ENCODE results near the gene KRTAP17-1. TPM values are rescaled to one million over a fixed set of nuclear protein-coding genes. Genes with fewer than 3 reads are reported as not detected.
"Not testable (repeated sequence)": the region's sequence is repeated elsewhere in the genome, so short reads cannot be mapped to it uniquely, and the experiment has no call there.

Gene KRTAP17-1
- total RNA-seq, 1 experiment from 2014 or later = not detected

DNA sequence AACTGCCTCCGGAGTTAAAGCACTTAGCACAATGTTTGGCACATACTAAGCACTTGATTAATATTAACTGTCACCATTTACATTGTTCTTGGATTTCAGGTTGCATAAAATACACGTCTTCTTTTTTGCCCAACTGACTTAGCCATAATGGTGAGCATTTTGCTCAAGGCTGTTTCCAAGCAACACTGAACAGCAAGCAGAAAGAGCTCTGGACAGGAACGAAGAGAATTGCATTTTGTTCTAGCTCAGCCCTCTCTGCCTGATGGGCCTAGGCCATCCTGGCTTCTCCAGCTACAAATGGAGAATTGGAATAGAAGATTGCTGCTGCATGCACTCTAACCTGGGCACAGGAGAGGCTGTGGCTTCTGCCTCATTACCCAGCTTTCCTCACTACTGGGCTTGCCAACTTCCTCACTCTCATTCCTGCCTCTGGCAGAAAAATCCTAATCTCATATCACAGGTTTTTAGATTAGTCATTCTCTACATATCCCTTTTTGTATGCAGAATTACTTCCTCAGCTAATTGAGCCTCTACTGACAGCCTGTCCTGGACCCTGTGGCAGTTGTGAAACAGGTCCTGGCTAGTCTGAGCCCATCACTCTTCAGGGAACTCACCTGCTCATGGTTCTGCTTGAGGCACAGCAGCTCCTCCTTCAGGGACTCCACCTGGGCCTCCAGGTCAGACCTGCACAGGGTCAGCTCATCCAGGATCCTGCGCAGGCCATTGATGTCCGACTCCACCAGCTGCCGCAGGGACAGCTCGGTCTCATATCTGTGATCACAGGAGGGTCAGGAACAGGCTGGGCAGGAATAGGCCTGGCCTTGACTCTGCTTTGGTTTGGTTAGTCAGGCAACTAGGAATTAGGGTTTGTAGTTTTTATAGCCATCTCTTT is 32.6 kb upstream of the KRTAP17-1 start (continued):
- TF ChIP-seq, protein P1, sequence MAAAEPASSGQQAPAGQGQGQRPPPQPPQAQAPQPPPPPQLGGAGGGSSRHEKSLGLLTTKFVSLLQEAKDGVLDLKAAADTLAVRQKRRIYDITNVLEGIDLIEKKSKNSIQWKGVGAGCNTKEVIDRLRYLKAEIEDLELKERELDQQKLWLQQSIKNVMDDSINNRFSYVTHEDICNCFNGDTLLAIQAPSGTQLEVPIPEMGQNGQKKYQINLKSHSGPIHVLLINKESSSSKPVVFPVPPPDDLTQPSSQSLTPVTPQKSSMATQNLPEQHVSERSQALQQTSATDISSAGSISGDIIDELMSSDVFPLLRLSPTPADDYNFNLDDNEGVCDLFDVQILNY (CRISPR knock-in tag; IDR thresholded peaks at IDR 0.05) = no peak

DNA sequence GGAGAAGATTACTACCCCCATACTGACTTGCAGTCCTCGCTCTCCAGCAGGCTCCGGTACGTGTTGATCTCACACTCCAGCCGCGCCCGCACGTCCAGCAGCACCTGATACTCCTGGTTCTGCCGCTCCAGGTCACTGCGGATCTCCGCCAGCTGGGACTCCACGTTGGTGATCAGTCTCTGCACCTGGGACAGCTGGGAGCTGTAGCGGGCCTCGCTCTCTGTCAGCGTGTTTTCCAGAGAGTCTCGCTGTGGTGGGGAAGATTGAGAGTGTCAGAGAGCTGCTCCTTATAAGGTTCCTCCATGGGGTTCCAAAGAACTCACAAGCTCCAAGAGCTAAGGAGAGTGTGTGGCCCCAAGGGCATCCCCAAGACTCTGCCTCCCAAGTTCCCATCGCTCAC is 30.9 kb upstream of the KRTAP17-1 start:
- H3K4me1 Mint-ChIP-seq; ATAC-seq; DNase-seq (ENCODE audit: low spot score); H3K36me3 Mint-ChIP-seq; H3K4me3 Mint-ChIP-seq; H3K27me3 Mint-ChIP-seq (ENCODE audit: low read depth); POLR2A ChIA-PET; H3K27ac Mint-ChIP-seq: not testable (repeated sequence)
- CTCF ChIA-PET = interaction anchor here (1.1 to 1.8 kb wide), 2 partner anchors 17 to 202 kb away, joined by 4 to 5 read pairs; no protein-coding TSS in a partner anchor
- peaks cover 26% of the 10 kb centered on the region for H3K9me3 Mint-ChIP-seq

DNA sequence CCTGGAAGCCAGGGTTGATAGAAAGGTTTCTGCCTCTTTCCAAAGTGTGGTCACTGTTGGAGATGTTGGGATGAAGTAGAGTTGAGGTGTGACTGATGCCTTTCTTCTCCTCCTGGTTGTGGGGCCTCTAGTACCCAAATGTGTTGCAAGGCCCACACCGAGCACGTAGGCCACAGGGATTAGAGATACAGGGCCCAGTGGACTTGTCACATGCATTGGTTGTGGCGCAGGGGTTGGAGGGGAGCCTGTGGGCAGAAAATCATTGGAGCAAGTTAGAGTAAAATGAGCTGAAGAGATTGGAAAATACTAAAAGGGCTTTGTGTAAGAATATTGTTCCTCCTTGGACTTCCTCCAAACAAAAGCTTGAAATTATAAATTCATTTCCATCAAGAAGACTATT is 30.5 kb upstream of the KRTAP17-1 start:
- ATAC-seq = no peak
- Mint-ChIP-seq H3K4me3 (no peak overlapping the region), H3K27ac (no peak overlapping the region), H3K36me3 (peaks cover 10% of the 10 kb centered on the region), H3K4me1 (no peaks in the 10 kb centered on the region), H3K9me3 (peaks cover 31% of the 10 kb centered on the region), H3K27me3 (ENCODE audit: low read depth) (peaks cover 3% of the 10 kb centered on the region)
- no peak for DNase-seq (ENCODE audit: low spot score)
- POLR2A ChIA-PET = no interaction called here
- CTCF ChIA-PET = interaction anchor here (1.1 kb wide), 1 partner anchor 203 kb away, joined by 4 read pairs; no protein-coding TSS in a partner anchor
- TF ChIP-seq CBFB (CRISPR knock-in tag; IDR thresholded peaks at IDR 0.05; ENCODE audit: low read depth) (no peak), GRHL2 (CRISPR knock-in tag; IDR thresholded peaks at IDR 0.05; ENCODE audit: insufficient replicate concordance, severe bottlenecking) (no peak), NFATC4 (CRISPR knock-in tag; IDR thresholded peaks at IDR 0.05) (no peak), SOX15 (CRISPR knock-in tag; IDR thresholded peaks at IDR 0.05) (no peak), SMAD4 (CRISPR knock-in tag; IDR thresholded peaks at IDR 0.05) (no peak), TEAD4 (CRISPR knock-in tag; IDR thresholded peaks at IDR 0.05) (no peak), TEAD1 (CRISPR knock-in tag; IDR thresholded peaks at IDR 0.05) (no peak), ZNF671 (CRISPR knock-in tag; IDR thresholded peaks at IDR 0.05) (no peak), ZNF317 (CRISPR knock-in tag; IDR thresholded peaks at IDR 0.05; ENCODE audit: borderline replicate concordance, low read depth) (no peak)
- TF ChIP-seq, protein P2, sequence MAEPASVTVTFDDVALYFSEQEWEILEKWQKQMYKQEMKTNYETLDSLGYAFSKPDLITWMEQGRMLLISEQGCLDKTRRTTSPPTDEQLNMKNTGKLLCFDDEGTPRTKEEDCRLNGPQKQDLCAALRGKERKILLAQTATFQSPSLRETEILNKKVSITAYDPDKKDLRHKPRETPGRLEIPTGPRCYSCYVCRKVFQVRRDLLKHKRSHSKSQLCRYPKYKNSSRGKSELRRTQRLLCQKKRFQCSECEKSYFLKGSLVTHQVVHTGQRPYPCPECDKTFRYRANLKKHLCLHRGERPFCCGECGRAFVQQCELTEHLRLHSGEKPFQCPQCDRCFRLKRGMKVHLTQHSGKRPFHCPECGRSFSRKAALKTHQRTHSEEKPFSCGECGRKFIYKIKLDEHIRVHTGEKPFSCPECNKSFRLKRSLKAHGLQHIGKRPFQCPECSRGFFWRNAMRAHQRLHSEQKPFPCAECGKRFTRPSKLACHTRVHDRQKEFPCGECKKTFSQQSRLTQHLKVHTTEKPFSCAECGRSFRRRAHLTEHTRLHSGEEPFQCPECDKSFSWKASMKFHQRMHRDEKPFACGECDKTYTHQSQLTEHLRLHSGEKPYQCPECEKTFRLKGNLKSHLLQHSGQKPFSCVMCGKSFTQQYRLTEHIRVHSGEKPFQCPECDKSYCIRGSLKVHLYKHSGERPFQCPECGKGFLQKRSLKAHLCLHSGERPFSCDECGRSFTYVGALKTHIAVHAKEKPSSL (CRISPR knock-in tag; conservative IDR thresholded peaks at IDR 0.05) = no peak
- TF ChIP-seq, protein P3, sequence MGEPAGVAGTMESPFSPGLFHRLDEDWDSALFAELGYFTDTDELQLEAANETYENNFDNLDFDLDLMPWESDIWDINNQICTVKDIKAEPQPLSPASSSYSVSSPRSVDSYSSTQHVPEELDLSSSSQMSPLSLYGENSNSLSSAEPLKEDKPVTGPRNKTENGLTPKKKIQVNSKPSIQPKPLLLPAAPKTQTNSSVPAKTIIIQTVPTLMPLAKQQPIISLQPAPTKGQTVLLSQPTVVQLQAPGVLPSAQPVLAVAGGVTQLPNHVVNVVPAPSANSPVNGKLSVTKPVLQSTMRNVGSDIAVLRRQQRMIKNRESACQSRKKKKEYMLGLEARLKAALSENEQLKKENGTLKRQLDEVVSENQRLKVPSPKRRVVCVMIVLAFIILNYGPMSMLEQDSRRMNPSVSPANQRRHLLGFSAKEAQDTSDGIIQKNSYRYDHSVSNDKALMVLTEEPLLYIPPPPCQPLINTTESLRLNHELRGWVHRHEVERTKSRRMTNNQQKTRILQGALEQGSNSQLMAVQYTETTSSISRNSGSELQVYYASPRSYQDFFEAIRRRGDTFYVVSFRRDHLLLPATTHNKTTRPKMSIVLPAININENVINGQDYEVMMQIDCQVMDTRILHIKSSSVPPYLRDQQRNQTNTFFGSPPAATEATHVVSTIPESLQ (CRISPR knock-in tag; IDR thresholded peaks at IDR 0.05) = no peak
- TF ChIP-seq, protein P4, sequence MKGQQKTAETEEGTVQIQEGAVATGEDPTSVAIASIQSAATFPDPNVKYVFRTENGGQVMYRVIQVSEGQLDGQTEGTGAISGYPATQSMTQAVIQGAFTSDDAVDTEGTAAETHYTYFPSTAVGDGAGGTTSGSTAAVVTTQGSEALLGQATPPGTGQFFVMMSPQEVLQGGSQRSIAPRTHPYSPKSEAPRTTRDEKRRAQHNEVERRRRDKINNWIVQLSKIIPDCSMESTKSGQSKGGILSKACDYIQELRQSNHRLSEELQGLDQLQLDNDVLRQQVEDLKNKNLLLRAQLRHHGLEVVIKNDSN (CRISPR knock-in tag; IDR thresholded peaks at IDR 0.05) = no peak
- TF ChIP-seq, protein P5, sequence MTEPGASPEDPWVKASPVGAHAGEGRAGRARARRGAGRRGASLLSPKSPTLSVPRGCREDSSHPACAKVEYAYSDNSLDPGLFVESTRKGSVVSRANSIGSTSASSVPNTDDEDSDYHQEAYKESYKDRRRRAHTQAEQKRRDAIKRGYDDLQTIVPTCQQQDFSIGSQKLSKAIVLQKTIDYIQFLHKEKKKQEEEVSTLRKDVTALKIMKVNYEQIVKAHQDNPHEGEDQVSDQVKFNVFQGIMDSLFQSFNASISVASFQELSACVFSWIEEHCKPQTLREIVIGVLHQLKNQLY (CRISPR knock-in tag; IDR thresholded peaks at IDR 0.05) = no peak
- TF ChIP-seq, protein P6, sequence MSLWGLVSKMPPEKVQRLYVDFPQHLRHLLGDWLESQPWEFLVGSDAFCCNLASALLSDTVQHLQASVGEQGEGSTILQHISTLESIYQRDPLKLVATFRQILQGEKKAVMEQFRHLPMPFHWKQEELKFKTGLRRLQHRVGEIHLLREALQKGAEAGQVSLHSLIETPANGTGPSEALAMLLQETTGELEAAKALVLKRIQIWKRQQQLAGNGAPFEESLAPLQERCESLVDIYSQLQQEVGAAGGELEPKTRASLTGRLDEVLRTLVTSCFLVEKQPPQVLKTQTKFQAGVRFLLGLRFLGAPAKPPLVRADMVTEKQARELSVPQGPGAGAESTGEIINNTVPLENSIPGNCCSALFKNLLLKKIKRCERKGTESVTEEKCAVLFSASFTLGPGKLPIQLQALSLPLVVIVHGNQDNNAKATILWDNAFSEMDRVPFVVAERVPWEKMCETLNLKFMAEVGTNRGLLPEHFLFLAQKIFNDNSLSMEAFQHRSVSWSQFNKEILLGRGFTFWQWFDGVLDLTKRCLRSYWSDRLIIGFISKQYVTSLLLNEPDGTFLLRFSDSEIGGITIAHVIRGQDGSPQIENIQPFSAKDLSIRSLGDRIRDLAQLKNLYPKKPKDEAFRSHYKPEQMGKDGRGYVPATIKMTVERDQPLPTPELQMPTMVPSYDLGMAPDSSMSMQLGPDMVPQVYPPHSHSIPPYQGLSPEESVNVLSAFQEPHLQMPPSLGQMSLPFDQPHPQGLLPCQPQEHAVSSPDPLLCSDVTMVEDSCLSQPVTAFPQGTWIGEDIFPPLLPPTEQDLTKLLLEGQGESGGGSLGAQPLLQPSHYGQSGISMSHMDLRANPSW (CRISPR knock-in tag; conservative IDR thresholded peaks at IDR 0.05; ENCODE audit: low read depth) = no peak
